NCI-H1436 (cell line): Measurements from ENCODE around the gene DCAF11.

Experiments used
- DNase-seq: peaks from one replicate; lab custom pipeline; 2025; lab: John Stamatoyannopoulos, UW

The DCAF11 gene

DNA sequence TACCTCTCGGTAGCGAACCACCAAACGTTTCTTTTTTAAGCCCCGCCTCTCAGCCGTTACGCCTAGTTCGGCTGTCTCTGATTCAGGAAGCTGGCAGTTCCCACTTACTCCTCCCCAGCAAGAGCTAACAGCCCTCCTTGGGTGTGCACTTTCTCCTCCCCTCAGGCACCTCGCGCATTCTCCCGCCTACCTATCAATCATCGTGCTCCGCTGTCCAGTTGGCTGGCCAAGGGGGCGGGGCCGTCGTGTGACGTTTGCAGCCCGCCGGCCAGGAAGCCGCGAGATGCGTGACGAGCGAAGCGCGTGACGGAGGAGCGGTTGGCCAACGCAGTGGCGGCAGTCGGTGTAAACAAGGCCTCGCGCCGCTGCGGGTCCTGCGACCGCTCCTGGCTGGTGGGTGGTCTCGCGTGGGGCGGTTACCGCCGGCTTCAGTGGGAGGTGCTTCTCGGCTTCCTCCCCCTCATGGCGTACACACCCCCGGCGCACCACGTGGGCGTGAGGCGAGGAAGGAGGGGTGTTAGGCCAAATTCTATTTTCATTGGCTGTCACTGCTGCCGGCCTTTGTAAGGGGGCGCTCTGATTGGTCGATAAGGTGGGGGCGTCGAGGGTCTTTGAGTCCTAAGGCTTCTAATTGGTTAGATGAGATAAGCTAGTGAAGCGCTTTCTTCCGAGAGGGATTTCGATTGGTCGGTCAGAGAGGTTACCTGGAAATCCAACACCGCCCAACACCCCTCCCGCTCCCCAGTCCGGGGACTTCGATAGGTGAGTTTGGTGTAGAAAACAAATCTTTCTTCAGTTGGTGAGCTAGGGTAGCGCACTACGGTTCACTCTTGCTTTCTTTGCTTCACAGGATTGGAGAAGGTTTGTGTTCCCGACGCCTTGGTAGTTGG is at the start of gene DCAF11, which contains the start of gene NRL:
Gene DCAF11, plus strand, starts transcription at position 246 of the 890 bp plus-strand sequence. CDS start 818 bp downstream, outside the sequence.
Gene NRL, minus strand, starts transcription at position 418 of the 890 bp plus-strand sequence. CDS start 32,101 bp downstream, outside the sequence.
- peak; percentile 99 for DNase-seq

DNA sequence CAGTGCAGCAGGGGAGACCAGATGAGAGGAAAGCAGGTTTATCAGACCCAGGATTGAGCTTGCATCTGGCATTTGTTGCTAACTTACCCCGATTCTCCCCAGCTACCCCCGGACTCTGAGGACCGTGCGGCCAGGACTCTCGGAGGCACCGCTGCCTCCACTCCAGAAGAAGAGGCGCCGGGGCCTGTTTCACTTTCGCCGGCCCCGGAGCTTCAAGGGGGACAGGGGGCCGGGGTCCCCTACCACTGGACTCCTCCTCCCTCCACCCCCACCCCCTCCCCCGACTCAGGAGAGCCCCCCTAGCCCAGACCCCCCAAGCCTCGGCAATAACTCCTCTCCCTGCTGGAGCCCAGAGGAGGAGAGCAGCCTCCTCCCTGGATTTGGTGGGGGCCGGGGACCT is 49.7 kb upstream of the DCAF11 start:
- no peak for DNase-seq

DNA sequence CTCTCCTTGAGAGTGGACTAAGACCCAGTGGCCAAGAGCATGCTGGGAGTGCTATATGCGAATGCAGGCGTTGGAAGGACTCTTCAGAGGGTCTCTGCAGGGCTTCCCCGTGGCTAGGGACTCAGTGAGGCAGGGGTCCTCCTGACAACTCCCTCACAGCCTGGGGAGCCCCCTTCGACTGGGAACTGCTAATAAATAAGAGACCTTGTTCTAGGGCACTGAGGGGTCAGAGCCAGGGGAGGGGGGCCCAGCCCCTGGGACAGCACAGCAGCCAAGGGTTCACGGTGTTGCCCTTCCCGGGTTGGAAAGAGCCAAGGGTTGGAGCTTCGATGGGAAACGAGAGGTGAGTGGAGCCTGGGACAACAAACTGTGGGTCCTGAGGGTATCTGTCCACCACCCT is 49.2 kb upstream of the DCAF11 start:
- DNase-seq, result no peak

- no peak for DNase-seq
Measured at GRCh38 chr14:24066496-24067132, 48.0 kb upstream of the DCAF11 start.

DNA sequence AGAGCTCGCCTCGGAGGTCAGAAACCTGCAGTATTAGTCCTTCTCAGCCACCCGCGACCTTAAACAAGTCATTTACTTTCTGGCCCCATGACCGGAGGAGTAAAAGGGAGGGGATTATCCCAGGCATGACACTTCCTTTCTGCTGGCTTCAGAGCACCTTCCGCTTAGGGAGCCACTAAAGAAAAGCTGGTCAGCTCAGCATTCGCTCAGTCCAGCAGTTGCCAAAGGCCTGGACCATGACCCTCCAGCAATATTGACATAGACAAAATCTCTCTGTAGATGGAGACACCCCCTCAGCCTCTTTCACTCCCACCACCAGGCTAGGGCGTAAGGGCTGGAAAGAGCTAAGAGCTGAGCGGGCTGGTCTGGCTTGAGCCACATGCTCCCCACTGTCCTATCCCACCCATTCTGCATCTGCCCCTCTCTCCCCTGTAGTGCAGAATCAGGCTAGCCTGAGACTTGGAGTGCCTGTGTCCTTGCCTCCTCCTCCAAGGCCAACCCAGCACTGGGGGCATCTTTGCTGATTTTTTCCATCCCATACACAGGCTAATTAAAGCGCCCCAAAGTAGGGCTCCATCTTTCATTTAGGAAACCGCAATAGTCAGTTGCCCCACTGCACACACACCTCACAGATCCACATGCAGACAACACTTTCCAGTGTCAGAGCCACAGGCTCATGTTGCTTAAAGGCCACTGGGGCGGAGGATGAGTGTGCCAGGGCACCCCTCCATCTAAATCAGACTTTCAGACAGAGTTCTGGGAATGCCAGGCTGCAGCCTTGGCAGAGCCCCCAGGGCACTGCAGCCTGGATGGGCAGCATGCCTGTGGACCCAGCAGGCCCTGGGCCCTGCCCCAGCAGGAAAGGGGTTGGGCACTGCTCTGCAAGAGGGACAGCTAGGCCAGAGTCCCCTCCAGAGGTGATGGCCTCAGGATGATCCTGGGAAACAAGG is 47.2 kb upstream of the DCAF11 start:
- DNase-seq, result no peak

GRCh38 chr14:24068711-24069410 is 45.7 kb upstream of the DCAF11 start:
- DNase-seq, result no peak

DNA sequence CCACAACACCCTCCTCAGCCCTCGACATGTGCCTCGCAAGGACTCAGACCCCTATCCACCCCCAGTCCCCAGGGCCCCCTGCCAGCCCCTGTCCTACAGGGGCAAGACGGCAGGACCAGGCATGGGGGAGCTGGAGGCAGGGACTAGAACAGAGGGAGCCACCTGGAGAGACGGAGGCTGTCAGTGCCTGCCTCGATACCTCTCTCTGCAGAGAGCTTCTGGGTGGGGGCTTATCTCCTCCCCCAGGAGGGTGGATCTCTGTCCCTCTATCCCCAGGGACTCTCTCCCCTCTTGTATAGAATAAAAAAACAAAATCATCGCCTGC is 45.2 kb upstream of the DCAF11 start:
- no peak for DNase-seq

DNA sequence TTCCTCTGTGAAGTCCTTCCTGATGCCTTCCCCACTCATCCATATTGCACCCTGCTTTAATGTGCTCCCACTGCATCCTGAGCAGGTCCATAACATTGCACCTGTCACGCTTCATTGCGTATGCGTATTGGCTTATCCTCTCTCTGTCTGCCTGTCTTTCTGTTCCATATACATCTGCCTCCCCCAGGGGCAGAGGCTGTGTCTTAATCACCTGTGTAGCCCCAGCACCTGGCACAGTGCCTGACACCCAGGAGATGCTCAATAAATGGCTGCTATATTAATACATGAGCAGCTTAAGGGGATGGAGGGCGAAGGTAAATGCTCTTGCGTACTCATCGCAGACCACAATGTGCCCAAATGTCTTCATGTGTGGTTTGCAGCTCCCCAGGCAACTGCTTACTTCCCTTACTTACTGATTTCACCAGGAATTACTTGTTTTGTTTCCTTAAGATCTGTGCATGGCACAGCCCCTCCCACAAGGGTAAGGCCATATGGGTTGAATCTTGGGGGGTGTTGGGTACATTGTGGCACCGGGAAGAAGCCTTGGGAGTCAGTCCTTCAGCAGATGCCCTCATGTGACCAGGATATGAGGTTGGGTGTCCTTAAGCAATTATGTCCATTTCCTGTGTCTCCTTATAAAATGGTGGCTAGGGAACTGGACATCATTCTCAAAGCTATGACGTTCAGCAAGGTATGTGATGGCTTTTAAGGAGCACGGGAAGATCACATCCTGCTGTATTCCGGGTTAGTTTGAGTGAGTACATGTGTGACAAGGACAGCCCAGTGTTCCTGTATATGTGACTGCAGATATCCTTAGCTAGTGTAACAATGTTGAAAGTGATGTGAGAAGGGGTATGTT is 44.1 kb upstream of the DCAF11 start:
- DNase-seq, result peak; percentile 40

DNA sequence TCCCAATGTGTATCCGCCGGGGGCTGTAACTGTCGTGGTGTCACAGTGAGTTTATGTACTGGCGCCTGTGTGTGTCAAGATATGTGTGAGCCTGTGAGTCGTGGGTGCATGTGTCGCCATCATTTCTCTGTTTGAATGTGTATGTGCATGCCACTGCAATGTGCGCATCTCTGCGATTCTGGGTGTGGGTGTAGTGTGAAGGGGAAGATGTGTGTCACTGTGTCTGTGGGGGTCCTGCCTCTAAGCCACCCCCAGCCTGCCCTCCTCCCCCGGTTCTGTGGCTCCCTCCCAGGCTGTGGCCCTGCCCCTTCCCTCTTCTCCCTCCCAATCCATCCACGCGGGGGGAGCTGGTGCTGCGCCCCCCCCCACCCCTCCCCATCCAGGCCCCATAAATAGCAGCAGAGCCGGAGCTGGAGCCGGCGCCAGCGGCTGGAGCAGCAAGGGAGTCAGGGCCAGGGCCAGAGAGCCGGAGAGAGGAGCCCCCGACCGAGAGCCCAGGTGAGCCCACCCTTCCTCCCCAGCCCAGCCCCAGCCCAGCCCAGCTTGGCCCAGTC is 43.4 kb upstream of the DCAF11 start, which contains the start of gene CPNE6:
Gene CPNE6, plus strand, starts transcription at position 419 of the 554 bp plus-strand sequence. CDS start 1,375 bp downstream, outside the sequence.
- DNase-seq, result no peak

- DNase-seq, result no peak
Measured at GRCh38 chr14:24071836-24072430, 42.6 kb upstream of the DCAF11 start.

DNA sequence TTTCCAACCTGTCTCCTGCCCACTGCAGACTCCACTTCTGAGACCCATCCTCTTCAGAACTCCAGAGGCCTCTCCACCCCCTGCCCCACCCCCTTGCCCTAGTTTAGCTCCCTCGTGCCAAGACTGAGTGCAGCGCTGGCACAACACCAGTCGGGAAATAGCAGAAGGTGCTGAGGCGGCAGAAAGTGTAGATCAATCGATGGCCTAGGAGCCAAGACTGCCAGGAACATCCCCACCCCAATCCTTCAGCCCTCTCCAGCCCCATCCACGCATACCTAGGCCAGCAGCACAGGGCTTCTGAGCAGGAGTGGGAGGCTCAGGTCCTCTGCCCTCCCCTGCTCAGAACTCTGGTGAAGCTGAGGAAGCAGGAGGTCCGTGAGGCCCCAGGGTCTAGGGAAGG is 42.1 kb upstream of the DCAF11 start:
- DNase-seq, result no peak

DNA sequence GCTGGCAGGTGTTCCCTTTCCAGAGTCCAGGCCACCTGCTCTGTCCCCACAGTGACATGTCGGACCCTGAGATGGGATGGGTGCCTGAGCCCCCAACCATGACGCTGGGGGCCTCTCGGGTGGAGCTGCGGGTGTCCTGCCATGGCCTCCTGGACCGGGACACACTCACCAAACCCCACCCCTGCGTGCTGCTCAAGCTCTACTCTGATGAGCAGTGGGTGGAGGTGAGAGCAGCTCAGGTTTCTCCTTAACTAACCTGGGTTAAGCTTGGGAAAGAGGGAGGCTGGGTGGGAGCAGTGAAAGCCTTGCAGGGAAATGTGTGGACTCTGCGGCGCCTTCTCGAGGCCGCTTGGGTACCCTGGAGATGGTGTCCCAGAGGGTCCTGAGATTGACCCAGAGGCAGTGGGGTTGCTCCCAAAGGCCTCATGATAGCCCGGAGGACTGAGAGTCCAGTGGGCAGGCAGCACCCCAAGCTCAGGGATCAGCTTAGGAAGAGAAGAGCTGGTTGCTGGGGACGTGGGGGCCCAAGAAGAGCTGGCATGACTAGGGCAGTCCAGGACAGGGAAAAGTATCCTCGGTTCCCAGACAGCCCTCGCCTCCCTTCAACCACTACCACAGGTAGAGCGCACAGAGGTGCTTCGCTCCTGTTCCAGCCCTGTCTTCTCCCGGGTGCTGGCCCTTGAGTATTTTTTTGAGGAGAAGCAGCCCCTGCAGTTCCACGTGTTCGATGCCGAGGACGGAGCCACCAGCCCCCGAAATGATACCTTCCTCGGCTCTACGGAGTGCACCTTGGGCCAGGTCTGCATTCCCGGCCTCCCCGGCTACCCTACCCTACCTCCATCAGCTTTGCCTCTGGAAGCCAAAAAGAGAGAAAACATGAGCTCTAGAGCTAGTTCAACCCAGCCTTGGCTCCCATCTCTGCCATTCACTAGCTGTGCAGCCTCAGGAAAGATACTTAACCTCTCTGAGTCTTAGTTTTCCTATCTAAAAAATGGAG is 41.4 kb upstream of the DCAF11 start:
- DNase-seq, result no peak

DNA sequence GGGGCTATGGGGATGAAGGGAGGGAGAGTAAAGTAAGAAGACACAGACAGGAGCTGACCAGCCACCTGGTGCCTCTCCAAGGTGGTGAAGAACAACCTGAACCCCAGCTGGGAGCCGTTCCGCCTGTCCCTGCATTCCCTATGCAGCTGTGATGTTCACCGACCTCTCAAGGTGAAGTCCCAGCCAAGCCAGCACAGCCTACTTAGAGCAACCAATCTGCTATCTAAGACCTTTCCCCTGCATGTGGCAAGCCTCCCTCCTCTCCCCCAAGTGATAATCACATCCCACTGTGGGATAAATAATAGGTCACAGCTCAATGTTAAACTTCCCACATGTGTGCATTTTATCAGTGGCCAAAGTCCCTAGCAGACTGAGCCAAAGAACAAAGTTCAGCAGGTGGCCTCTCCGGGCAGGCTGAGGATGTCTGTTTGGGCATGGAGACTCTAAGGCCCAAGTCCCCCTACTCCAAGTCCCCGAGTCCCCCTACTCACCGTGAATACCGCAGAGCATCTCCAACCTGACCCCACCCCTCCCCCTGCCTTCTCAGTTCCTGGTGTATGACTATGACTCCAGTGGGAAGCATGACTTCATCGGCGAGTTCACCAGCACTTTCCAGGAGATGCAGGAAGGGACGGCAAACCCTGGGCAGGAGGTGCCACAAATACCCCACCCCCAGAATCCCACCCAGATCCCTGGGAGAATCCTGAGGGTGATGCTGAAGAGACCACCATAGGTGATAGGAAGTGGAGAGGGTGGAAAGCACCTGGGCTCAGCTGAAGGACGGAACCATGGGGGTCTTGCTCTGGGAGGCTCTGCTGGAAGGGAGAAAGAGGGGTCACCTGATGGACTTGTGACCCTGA is 39.7 kb upstream of the DCAF11 start:
- no peak for DNase-seq

- peak; percentile 8 for DNase-seq
Measured at GRCh38 chr14:24075485-24076301, 38.9 kb upstream of the DCAF11 start.

DNA sequence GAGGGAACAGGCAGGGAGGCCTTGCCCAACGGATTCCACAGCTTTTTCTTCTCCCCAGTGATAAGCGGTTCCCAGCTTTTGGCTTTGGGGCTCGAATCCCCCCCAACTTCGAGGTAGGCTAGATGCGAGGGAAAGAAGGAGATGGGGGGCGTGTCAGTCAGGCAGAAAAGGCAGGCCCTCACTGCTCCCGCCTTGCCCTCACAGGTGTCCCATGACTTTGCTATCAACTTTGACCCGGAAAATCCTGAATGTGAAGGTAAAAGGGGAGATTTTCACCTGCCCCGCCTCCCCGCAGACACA is 38.3 kb upstream of the DCAF11 start:
- DNase-seq, result no peak

DNA sequence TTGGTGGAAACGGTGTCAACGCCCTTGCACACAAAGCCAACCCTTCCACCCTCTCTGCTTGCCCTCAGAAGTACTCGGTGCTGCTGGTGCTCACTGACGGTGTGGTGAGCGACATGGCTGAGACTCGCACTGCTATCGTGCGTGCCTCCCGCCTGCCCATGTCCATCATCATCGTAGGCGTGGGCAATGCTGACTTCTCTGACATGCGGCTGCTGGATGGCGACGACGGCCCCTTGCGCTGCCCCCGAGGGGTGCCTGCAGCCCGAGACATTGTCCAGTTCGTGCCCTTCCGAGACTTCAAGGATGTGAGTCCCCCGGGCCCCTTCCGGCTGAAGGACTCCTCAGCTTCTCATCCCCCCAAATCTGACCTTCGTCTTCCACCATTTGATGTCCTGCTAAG is 37.5 kb upstream of the DCAF11 start:
- DNase-seq, result no peak

- DNase-seq, result peak; percentile 58
Measured at GRCh38 chr14:24078146-24078545, 36.4 kb upstream of the DCAF11 start.
